DND-41 (cell line): ENCODE measurements around the gene ZNRF4.

Experiments
- ATAC-seq: fragments of 200-7000 bp; cut with Tn5 transposase; 3 replicates; pipeline ENCODE4 v1.9.1; 2021; ENCODE audit warnings: low read depth; ENCODE audit not compliant: insufficient read depth
- DNase-seq: peaks from one replicate; pipeline ENCODE4 v3.0.0-alpha.2; 2020
- H2AFZ ChIP-seq: 2 replicates; pipeline ENCODE4 v1.6.0; 2012; ENCODE audit warnings: low read depth, low read length
- H3K27ac ChIP-seq: 2 replicates; pipeline ENCODE4 v1.5.1; 2012; ENCODE audit warnings: low read length, inconsistent platforms
- H3K27me3 ChIP-seq: fragments of 200-600 bp; sonication (generic); 2 replicates; pipeline ENCODE4 v1.6.0; 2012; ENCODE audit warnings: low read length, mild to moderate bottlenecking, inconsistent platforms; ENCODE audit not compliant: insufficient read depth, poor library complexity
- H3K36me3 ChIP-seq: 2 replicates; pipeline ENCODE4 v1.5.1; 2012; ENCODE audit warnings: low read length, inconsistent platforms; ENCODE audit not compliant: insufficient read depth
- H3K4me1 ChIP-seq: 2 replicates; pipeline ENCODE4 v1.5.1; 2012; ENCODE audit warnings: mild to moderate bottlenecking, low read length; ENCODE audit not compliant: insufficient read depth
- H3K4me2 ChIP-seq: 2 replicates; pipeline ENCODE4 v1.6.0; 2012; ENCODE audit warnings: mild to moderate bottlenecking, moderate library complexity, low read length, inconsistent platforms; ENCODE audit not compliant: insufficient read depth
- H3K4me3 ChIP-seq, 2 experiments: fragments of 200-600 bp in 1 of 2; shearing (Covaris generic) in 1 of 2; 2 replicates each; pipeline ENCODE4 v1.5.1; 2012 to 2016; ENCODE audit warnings: inconsistent platforms in 2 of 2, low read length in 2 of 2, mild to moderate bottlenecking in 2 of 2, low read depth in 1 of 2, moderate library complexity in 1 of 2
- H3K79me2 ChIP-seq: 2 replicates; pipeline ENCODE4 v1.6.0; 2012; ENCODE audit warnings: low read length, inconsistent platforms; ENCODE audit not compliant: insufficient read depth
- H3K9ac ChIP-seq: 2 replicates; pipeline ENCODE4 v1.6.0; 2012; ENCODE audit warnings: low read depth, mild to moderate bottlenecking, inconsistent platforms, low read length, moderate library complexity
- H3K9me3 ChIP-seq: 2 replicates; pipeline ENCODE4 v1.5.1; 2012; ENCODE audit warnings: low read length, moderate library complexity, mild to moderate bottlenecking, inconsistent platforms; ENCODE audit not compliant: insufficient read depth, severe bottlenecking
- H4K20me1 ChIP-seq: 2 replicates; pipeline ENCODE4 v1.6.0; 2012; ENCODE audit warnings: low read length; ENCODE audit not compliant: insufficient read depth
- EZH2 ChIP-seq: IDR thresholded peaks from 3 replicates; pipeline ENCODE4 v1.6.1; 2012; ENCODE audit warnings: borderline replicate concordance, low read depth, mild to moderate bottlenecking, moderate library complexity, low read length, inconsistent platforms; ENCODE audit not compliant: severe bottlenecking
- TF ChIP-seq, protein P1 (sequence below): IDR thresholded peaks from 2 replicates; pipeline ENCODE4 v1.5.1; 2012; ENCODE audit warnings: borderline replicate concordance, low read length, moderate library complexity, mild to moderate bottlenecking; ENCODE audit not compliant: poor library complexity, severe bottlenecking; ENCODE audit errors: extremely low read depth

The ZNRF4 gene

DNA sequence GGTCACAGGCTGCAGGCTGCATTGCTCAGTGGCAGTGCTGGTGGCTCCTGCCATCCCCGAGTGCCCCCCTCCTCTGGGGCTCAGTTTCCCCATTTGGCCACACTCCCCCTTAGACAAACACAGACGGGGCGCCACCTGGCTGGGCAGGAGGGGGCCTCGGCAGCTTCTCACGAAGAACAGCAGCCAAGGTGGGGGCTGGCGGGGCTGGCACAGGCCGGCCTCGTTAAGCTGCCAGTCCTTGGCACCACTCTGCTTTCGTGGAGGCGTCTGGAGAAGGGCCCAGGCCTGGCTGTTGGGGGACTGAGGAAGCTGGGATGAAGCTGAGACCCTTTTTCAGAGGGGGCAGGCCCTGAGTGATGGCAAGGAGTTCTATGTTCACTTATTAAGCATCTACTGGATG, 3.7 kb upstream of the ZNRF4 start:
- Histone ChIP-seq H2AFZ (no peak overlapping the region), H3K9ac (no peak overlapping the region), H4K20me1 (no peaks in the 10 kb centered on the region; the same call in 1 of the 2 replicates), H3K4me2 (no peak overlapping the region), H3K36me3 (no peaks in the 10 kb centered on the region), H3K4me1 (no peaks in the 10 kb centered on the region), H3K27ac (no peak overlapping the region), H3K4me3 (no peak overlapping the region), H3K27me3 (no peaks in the 10 kb centered on the region), H3K9me3 (no peaks in the 10 kb centered on the region), H3K79me2 (no peaks in the 10 kb centered on the region)
- ATAC-seq (no peak), DNase-seq (no peak)
- TF ChIP-seq EZH2 = no peak
- TF ChIP-seq, protein P1, sequence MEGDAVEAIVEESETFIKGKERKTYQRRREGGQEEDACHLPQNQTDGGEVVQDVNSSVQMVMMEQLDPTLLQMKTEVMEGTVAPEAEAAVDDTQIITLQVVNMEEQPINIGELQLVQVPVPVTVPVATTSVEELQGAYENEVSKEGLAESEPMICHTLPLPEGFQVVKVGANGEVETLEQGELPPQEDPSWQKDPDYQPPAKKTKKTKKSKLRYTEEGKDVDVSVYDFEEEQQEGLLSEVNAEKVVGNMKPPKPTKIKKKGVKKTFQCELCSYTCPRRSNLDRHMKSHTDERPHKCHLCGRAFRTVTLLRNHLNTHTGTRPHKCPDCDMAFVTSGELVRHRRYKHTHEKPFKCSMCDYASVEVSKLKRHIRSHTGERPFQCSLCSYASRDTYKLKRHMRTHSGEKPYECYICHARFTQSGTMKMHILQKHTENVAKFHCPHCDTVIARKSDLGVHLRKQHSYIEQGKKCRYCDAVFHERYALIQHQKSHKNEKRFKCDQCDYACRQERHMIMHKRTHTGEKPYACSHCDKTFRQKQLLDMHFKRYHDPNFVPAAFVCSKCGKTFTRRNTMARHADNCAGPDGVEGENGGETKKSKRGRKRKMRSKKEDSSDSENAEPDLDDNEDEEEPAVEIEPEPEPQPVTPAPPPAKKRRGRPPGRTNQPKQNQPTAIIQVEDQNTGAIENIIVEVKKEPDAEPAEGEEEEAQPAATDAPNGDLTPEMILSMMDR = no peak

DNA sequence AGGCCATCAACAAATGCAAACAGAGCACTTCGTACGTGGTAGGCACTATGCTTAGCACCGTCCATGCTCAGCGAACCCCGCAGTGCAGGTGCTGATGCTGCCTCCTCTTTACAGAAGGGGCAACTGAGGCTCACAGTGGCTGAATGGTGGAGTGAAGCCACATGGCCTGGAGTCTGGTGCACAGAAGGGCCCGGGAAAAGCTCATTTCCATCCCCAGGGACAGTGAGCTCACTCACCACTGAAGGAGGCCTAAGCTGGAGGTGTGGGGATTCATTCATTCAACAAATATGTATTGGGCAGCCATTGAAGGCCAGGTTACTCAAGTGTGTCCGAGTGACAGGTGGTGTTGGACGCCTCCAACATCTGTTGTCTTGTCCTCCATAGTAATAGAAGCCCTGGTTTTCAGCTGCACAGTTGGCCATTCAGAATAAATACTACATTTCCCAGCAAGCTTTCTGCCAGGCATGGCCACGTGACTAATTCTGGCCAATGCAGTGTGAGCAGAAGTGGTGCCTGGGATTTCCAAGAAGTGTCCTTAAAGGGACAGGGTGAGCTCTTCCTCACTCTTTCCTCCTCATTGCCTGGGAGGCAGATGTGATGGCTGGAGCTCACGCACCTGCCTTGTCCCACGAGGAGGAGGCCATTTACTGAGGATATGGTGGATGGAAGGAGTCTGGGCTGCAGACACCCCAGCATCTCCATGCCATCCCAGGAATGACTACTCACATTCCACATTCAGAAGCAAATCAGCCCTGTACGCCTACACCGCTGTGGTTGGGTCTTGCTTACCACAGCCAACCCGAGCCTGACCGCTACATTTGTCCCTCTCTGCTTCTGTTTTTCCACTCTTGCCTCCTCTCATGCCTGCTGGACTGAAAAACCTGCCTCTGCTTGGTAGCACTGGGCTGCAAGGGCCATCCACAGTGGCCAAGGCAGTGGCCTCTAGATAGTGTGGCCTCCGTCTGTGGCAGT, 2.3 kb upstream of the ZNRF4 start:
- Histone ChIP-seq H4K20me1 (no peaks in the 10 kb centered on the region; the same call in 1 of the 2 replicates), H3K36me3 (no peaks in the 10 kb centered on the region), H3K9me3 (no peaks in the 10 kb centered on the region), H3K27me3 (no peaks in the 10 kb centered on the region), H2AFZ (no peak overlapping the region), H3K4me2 (no peak overlapping the region), H3K4me3 (no peak overlapping the region), H3K79me2 (no peaks in the 10 kb centered on the region), H3K9ac (no peak overlapping the region), H3K27ac (no peak overlapping the region), H3K4me1 (no peaks in the 10 kb centered on the region)
- ATAC-seq (no peak), DNase-seq (no peak)
- no peak for TF ChIP-seq EZH2
- TF ChIP-seq, protein P1 = no peak

DNA sequence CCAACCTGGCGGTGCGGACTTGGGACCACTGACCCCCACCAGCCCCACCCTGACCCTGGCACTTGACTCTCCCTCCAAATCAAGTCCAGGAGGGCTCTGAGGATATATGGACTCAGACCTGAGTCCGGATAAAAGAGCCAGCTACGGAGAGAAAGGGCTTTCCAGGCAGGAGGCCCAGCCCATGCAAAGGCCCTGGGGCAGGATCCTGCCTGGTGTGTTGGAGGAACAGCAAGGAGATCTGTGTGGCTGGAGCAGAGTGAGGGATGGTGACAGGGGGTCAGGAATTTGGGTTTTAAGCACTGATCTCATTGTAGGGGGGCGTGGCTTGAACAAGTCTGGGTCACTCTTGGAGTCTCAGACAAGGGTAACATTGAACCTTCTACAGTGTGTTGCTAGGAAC, 474 bp upstream of the ZNRF4 start:
- TF ChIP-seq, protein P1 = no peak
- TF ChIP-seq EZH2 = no peak
- Histone ChIP-seq H3K79me2 (no peaks in the 10 kb centered on the region), H3K36me3 (no peaks in the 10 kb centered on the region), H3K27ac (no peak overlapping the region), H3K27me3 (no peaks in the 10 kb centered on the region), H2AFZ (no peak overlapping the region), H3K9me3 (no peaks in the 10 kb centered on the region), H3K4me2 (no peak overlapping the region), H4K20me1 (no peaks in the 10 kb centered on the region; the same call in 1 of the 2 replicates), H3K9ac (no peak overlapping the region), H3K4me3 (no peak overlapping the region), H3K4me1 (no peaks in the 10 kb centered on the region)
- DNase-seq = no peak
- no peak for ATAC-seq
